ENCODE measurements around the gene ATP23.
A peak's percentile ranks its signal among the peaks of the same experiment; 100 is the strongest.

ATP23 gene

DNA sequence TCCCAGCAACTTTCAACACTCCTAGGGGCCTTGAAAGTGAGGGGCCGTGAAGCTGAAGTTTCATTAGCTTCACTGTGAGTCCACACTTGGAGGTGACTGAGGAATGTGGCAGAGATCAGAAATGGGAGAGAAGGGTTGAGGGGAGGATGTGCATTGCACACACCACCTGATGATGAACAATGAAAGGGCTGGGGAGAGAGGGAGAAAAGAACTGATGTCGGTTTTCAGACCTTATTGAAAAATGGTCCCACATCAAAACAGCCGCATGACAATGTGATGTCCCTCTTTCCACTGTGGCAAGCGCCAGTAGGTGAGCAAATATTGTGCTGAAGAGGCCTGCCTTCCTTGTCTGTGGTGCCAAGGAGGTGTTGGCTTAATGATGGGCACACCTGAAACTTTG lies 32.3 kb upstream of the ATP23 start:
- no peak for DNase-seq

DNA sequence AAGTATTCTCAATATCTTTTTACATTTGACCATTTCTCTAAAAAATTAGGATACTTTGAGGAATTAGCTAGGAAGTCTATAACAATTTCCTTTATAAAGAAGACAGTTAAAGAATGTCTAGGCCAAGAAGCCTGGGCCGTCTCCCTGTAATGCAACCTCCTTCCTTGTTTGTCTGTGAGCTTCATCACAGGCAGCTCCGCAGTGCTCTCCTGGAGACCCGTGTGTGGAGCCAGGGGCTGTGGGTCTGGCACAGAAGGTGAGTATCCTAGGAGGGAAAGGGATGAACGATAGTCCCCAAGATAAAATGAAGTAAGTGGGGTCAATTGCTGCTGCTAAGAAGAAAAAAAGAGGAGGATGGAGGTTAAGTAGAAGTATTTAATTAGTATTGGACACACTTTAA lies 31.8 kb upstream of the ATP23 start:
- no peak for DNase-seq

DNA sequence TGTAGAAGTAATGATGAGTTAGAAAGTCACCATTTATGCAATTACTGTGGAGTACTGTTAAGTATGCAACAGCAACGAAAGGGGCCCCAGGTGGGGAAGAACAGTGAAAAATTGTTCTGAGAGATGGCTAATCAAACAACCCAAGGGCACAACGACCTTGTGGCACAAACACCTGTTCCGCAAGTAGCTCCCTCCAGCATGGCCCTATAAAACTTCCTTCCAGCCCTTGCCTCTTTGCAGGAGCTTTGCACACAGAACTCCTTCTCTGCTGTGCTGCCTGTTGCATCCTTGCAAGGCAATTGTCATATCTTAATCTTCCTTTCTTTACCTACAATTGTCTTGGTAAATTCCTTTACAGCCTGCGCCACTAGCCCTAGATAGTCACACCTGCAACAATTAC lies 23.2 kb upstream of the ATP23 start:
- DNase-seq = no peak

DNA sequence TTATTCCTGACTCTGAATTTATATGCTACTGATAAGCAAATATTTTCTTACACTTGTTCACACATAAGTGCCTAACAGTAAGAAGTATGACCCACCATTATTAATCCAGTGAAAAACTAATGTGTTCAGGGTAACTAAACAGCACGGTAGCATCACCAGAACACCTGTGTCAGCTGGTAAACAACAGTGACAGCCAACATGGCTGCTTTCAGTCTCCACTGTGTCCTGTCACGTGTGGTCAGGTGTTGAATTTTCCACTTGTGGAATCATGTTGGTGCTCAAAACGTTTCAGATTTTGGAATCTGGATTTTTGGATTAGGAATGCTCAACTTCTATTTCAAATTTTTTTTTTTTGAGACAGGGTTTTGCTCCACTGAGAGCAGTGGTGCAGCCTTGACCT lies 14.3 kb upstream of the ATP23 start:
- no peak for DNase-seq

DNA sequence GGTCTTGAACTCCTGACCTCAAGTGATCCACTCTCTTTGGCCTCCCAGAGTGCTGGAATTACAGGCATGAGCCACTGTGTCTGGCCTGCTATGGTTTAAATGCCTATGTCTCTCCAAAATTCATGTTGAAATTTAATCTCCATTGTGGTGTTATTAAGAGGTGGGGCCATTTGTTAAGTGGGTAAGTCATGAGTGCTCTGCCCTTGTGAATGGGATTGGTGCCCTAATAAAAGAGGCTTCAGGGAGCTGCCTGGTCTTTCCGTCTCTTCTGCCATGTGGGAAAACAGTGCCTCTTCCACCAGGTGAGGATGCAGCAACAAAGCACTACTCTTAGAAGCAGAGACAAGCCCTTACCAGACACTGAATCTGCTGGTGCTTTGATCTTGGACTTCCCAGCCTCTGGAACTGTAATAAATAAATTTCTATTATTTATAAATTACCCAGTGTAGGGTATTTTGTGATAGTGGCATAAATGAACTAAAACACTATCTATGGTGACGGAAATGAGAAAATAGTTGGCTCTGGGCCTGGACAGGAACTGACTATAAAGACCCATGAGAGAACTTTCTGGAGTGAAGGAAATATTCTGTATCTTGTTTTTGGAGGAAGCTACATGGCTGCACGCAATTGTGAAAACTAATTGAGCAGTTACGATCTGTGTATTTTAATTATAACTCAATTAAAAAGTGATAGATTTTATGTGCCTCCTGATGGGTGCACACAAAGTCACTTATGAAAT lies 12.1 kb upstream of the ATP23 start:
- DNase-seq = no peak

DNA sequence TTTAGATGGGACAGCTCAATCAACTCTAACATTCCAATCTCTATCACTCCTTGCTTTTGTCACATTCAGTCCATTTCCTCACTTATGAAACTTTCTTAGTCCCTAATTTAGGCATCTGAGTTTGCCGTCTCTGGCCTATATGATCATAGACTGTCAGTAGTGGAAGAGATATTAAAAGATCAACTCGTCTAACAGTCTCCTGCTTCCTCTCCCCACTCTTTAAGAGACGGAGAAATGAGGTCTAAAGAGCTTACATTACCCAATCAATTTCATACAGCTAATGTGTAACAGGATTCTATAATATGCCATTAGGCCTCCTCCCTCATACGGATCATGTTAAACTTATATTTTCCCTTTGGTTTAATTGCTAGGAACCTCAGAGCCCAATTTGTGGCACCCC lies 6.5 kb upstream of the ATP23 start:
- DNase-seq = no peak

DNA sequence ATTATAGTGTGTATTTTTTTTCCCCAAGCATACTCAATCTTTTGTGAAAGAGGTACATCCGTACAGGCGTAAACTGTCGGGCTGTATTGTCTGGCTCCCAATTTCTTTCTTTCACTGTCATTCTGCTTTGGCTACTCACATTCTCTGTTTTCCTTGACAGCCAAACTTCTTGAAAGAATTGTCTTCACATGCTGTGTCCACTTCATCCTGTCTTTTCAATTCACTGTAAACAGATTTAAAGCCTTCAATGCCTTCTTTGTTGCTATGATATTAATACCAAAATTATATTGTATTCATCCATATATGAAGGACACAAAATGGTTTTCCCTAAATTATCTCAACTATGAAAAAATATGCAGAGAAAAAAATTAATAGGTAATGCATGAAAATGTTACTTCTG lies 6.0 kb upstream of the ATP23 start:
- no peak for DNase-seq

DNA sequence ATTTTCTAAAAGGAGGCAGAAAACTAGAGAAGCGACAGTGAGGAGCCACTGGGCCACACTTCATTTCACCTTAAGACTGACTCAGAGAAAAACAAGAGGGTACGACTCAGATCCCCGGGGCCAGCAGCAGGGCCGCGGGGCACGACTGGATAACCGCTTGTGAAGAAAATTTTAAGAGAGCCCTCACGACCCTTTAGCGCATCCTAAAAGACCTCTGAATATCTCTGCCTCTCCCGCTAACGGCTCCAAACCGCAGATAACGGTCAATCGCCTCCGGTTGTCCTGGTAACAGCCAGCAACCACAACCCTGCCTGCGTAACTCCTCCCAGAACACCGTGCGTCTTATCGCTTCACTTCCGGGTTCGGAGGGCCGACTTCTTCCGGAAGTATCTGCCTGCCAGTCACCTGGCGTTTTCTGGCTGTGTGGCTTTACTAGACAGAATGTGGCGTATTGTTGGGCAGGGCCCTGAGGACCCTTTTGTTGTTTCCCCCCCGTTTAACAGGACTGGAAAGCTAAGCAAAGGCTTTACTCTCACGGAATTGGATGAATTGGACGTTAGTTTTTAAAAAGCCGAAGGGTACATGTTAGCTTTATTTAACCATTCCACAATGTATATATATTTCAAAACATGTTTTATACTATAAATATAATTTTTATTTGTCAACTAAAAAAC lies 5.4 kb upstream of the ATP23 start:
- peak; percentile 91 to 97 for DNase-seq

DNA sequence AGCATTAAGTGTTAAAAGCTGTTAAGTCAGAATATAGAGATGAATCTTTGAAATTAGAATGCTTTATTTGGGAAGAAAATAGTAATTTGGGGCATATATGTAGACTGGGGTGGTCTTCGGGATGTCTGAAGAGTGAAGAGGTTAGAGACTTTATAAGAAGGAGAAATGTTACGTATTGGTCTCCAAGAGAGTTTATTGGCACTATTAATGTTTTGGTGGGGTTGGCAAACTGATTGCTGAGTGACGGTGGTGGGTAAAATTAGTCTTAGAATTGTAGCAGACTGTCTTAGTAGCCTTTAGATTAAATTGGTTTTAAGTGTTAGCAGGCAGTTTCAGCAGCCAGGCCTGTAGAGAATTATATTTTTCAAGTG lies 4.9 kb upstream of the ATP23 start:
- no peak for DNase-seq

DNA sequence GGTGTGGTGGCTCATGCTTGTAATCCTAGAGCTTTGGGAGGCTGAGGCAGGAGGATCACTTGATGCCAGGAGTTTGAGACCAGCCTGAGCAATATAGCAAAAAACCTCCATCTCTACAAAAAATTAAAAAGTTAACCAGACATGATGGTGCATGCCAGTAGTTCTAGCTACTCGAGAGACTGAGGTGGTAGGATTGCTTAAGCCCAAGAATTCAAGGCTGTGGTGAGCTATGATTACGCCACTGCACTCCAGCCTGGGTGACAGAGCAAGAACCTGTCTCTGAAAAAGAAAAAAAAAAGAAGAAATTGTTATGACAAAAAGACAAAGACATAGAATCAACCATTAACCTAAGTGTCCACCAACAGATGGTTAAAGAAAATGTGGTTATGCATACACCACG lies 2.1 kb upstream of the ATP23 start:
- DNase-seq = no peak

DNA sequence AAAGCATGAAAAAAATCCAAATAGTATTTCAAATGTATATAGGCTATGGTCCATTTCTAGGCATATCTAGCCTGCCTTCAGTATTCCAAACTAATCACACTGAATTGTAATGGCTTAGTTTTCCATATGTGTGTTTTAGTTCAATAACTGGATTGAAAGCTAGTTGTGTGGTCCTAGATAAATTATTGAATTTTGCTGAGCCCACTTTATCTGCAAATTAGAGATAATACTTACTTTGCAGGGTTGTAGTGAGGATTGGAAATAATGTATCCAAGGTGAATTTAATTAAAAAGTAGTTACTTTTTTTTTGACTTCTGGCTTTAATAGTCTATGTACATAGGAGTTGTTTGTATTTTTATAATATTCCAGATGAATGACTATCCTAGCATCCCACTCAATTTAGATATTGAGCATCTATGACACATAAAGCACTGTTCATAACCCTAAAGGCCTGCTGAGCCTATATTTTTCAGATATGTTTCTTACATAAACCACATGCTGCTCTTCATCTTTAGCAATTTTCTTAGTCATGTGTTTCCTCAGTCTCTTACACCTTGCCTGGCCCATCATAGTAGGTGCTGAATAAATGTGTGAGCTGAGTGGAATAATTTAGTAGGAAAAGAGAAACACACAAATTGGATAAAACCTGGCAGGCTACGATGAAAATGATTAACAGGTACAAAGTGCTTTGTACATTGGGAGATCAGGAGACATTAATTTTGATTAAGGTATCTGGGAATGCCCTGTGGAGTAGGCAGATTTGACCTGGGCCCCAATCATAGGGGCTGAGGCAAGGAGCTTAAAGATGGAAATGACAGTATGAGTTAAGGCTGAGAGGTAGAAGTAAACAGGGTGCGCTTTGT lies 1.1 kb upstream of the ATP23 start:
- no peak for DNase-seq

DNA sequence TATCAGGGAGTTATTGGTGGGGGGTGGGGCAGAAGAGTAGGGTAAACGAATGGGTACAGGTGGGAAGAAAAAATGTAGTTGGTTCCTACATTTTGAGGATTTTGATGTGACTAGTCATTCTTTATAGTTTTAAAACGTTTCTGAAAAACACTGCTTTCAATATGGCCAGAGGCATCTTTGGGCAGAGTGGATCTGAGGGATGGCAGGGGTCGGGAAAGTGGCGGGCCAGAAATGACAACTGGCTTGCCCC lies 527 bp upstream of the ATP23 start:
- DNase-seq = no peak

DNA sequence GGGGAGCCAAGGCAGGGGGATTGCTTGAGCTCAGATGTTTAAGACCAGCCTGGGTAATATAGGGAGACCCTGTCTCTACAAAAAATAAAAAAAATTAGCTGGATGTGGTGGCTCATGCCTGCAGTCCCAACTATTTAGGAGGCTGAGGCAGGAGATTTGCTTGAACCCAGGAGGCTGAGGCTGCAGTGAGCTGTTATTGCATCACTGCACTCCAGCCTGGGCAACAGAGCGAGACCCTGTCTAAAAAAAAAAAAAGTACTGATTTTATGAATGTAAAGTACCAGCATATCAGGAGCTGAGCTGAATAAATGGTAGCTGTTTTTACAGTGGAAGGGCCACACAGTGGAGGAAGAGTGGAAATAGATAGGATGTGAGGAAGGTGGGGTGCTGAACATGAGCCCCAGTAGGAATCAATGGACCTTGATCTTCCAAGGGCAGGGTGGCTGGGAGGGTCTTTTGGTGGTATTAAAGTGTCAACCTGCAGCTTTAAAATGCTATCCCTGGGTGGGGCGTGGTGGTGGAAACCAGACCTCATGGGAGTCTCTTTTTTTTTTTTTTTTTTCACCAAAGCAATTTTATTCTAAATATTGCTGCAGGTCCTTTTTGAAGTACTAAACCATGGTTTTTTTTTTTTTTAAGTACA lies 2.2 kb downstream of the ATP23 start:
- no peak for DNase-seq

DNA sequence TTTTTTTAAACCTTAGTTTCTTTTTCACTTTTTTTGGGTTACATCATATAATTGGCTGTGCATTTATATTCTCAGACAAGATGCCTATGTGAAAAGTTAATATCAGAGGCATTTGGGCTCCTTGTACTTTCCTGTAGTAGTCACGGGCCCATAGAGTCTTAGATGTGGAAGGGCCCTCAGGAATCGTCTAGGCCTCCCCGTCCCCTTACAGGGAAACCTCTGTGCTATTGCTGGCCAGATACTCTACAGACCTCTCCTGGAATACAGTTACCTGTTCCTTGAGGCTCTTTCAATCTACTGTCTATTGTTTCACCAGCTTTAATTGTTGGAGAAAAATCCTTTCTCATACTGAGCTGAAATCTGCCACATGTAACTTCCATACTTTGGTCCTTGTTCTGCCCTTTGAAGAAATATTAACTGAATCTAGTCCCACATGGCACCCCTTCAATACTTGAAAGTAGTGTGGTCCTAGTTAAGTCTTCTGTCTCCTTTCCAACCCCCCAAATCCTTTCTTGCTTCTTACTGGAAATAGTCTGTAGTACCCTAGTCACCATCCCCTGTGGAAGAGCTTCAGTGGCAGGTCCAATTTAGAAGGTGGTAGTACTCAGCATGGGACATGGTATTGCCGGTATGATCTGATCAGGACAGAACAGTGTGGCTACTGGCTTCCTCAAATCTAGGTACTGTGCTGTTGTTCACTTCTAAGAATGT lies 3.1 kb downstream of the ATP23 start:
- DNase-seq = no peak

DNA sequence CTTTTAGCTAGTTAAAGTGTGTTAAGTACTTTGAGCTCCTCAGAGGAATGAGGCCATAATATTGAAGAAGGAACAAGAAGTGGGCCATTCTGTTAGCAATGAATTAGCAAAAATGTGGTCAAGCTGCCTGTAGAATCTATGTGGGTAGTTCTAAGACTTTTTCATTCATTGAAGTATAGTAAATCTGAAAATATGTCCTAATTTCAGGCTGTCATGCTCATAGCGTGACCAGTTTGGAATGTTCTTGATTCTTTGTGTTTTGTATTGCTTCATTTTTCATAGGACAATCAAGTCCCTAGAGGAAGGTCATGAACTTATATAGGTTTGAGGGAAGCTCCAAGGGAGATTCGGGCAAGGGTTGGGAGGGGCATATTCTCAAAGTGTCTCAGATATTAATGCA lies 11.4 kb downstream of the ATP23 start:
- DNase-seq = no peak

DNA sequence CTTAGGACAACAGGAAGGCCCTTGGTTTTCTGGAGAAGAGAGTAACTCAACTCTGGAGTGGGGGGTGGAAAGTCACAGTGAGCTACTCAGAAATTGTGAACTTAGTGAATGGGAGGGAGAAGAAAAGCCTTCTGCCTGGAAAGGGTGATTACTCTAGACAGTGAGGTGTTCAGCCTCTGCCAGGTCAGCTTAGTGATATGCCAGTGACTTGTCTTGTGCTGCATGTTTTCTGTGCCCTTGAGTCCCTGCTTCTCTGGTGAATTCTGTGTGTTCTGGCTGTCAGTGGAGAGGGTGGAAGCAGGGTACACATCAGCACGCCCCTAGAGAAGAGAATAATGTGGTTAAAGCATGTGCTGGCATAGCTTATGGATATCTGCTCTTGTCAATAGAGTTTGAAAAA lies 13.4 kb downstream of the ATP23 start:
- no peak for DNase-seq

DNA sequence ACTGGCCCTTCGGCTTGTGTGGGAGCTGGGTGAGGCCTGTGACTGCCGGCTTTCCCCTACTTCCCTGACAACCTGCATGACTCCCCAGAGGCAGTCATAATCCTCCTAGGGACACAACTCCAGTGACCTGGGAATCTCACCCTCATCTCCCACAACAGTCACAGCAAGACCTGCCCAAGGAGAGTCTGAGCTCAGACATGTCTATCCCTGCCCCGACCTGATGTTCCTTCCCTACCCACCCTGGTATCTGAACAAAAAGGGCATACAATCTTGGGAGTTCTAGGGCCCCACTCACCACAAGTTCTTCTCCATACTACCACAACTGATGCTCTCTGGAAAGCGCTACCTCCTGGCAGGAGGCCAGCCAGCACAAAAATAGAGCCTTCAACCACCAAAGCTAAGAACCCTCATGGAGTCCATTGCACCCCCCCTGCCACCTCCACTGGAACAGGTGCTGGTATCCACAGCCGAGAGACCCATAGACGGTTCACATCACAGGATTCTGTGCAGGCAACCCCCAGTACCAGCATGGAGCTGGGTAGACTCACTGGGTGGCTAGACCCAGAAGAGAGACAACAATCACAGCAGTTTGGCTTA lies 16.8 kb downstream of the ATP23 start:
- no peak for DNase-seq

DNA sequence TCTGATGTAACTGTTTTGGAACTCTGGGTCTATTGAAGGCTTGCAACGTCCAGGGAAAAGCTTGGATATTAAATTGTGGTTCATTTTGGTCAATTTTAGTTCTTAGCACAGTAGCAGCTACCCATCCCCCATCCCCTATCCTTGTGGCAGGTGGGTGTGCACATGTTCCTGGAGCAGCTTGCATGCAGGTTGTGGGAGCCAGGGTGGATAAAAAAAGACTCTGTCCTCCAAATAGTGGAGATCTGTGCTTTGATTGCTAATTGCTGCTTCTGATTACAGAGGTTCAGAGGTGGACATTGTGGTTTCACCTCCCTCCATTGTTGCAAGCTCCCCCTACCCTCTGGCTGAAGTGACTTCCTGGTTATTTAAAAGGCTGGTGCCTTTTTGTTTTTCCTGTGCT lies 23.1 kb downstream of the ATP23 start:
- DNase-seq = no peak

DNA sequence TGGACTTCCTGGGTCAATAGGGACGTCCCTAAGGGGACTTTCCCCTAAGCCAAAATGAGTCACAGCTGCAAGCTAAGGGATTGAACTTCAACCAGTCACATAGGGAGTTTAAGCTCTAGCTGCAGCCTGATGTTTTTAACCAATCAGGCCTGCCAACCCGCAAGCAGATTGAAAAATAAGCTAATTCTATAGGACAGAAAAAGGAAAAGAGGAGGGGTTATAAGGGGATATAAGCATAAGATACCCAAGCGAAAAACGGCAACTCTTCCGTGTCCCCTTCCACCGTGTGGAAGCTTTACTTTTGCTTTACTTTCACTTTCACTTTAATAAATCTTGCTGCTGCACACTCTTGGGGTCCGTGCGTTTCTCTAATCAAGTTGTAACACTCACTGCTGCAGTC lies 24.4 kb downstream of the ATP23 start:
- peak; percentile 18 to 41 for DNase-seq

DNA sequence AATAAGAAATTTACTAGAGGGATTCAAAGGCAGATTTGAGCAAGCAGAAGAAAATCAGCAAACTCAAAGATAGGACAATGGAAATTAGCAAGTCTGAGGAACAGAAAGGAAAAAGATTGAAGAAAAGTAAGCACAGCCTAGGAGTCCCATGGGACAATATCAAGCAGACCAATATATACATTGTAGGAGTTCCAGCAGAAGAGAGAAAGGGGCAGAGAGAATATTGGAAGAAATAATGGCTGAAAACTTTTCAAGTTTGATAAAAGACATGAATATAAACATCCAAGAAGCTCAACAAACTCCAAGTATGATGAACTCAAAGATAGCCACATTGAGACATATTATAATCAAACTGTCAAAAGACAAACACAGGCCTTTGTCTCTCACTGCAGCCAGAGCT lies 25.2 kb downstream of the ATP23 start:
- no peak for DNase-seq

DNA sequence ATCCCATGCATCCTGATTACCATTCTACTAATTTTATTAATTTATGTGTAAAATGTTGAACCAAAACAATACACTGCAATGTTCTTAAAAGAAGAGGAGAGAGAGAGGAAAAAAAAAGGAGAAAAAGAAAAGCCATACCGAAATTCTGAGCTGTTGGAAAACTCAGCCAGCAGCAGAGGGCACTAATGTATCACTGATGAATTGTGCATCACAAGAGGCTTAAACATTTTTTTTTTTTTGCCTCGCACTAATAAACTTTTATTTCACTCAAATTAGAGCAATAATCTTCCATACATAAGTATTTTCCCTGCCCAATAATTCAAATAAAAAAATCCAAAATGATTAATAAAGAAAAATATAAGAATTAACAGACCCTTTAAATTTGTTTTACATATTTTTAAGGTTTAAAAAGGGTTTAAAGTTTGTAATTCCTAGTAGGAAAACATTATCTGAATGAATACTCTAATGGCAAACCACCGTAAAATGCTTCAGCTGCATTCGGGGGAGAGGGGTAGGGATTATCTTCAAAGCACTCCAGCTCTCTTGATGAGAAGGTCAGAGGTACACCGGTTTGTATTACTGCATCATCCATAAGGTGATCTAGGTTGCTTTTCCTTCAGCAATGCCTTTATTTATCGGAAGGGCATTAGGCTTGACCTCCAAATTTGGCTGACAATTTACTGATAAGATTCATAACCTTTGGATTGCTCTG lies 41.9 kb downstream of the ATP23 start:
- DNase-seq = peak; percentile 19 to 20

DNA sequence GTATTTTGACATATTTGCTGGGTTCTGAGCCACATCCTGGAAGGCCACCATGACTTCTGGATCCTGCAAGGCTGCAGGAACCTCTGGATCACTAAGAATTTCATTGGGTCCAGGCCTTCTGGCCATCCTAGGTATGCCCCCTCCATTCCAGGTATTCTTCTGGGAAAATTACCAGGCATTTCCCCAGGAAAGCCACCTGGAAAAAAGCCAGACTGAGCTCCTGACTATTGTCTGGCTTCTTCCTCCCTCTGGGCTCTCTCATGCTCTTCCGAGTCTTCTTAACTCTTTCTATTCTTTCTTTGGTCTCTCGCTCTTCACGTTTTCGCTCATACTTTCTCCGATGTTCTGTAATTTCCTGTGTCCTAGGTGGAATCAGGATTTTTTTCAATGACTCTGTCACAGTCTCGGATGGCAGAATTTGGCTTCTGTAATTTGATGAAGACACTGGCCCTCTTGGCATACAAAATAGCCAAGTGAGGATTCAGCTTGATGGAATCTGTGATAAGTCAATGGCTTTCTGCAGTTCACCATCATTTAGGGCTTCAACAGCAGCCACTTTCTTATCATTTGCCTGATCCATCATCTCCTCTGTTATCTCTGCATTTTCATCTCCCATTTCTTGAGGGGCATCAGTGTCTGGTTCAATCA lies 42.6 kb downstream of the ATP23 start:
- DNase-seq = no peak
